NAMALWA (cell line): ENCODE data around the gene WDR20.
"Not testable (repeated sequence)": the region's sequence is repeated elsewhere in the genome, so short reads cannot be mapped to it uniquely, and the experiment has no call there.

Source experiments
- DNase-seq: peaks from one replicate; pipeline ENCODE4 v3.0.0-alpha.2; 2015; ENCODE audit warnings: low spot score

The WDR20 gene

DNA sequence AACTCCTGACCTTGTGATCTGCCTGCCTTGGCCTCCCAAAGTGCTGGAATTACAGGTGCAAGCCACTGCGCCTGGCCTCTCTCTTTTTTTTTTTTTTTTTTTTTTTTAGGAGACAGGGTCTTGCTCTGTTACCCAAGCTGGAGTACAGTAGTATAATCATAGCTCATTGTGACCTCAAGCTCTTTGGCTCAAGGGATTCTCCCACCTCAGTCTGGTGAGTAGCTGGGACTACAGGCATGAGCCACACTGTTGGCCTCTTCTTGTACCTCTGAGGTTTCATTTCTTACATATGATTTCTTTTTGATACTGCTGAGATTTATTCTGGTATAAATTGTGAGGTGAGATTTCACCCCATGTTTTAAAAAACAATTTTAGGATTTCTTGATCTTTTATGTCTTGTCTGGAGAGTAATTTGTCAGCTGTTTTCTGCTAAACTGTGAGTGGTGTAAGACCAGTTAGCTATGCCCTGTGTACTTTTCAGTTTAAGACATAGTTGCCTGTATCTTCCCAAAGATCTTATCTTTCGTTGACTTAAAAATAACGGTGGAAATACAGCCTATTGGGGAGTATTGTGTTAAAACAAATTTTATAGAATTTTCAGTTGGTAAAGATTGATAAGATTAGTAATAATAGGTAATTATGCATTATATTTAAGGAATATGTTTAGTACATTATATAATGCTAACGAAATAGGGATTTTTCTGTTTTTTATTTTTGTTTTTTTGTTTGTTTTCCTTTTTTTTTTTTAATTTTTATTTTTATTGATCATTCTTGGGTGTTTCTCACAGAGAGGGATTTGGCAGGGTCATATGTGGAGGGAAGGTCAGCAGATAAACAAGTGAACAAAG lies 31.7 kb downstream of the WDR20 start:
- no peak for DNase-seq

GRCh38 chr14:102172021-102172272 lies 32.2 kb downstream of the WDR20 start:
- not testable (repeated sequence) for DNase-seq

- not testable (repeated sequence) for DNase-seq
Observed at GRCh38 chr14:102172721-102173120, 33.0 kb downstream of the WDR20 start.

- DNase-seq: no peak
Observed at GRCh38 chr14:102177161-102177560, 37.5 kb downstream of the WDR20 start.

- DNase-seq: no peak
Observed at GRCh38 chr14:102178806-102179205, 39.1 kb downstream of the WDR20 start.

GRCh38 chr14:102180248-102180998 lies 40.7 kb downstream of the WDR20 start:
- peak; percentile 40 for DNase-seq

DNA sequence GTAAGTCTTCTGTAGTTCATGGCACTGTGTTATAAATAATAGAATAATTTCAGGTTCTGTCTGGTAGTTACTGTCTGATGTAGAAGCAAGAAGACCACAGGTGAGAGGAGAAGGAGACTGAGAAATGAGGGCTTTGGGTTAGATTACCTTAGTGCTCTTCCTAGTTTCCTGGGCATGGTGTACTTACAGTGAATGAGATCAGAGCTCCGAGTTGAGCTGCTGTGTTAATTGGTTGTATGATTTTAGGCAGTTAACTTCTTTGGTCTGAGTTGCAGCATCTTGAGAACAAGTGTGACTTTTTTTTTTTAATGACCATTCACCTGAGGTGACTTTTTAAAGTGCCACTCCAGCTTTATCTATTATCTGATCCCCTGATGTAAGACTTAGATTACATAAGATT lies 41.5 kb downstream of the WDR20 start:
- DNase-seq: no peak

DNA sequence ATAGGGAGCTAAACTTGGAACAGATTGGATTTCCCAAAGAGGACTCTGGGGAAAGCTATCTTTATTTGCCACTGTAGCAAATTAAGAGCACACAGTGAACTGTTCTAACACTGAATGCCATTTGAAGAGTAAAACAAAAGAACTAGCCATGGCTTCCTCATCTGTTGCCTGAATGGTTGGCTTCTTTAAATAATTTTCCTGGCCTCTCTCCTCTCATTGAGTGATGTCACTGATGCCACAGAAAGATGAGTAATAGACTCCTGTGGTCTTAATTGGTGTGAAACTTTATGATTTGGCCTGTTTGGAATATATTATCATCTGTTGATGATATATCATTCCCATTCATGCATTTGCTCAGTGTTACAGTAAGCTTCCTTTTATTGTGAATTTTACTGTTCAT lies 42.5 kb downstream of the WDR20 start:
- DNase-seq: no peak

GRCh38 chr14:102182936-102183619 lies 43.4 kb downstream of the WDR20 start:
- DNase-seq: no peak

DNA sequence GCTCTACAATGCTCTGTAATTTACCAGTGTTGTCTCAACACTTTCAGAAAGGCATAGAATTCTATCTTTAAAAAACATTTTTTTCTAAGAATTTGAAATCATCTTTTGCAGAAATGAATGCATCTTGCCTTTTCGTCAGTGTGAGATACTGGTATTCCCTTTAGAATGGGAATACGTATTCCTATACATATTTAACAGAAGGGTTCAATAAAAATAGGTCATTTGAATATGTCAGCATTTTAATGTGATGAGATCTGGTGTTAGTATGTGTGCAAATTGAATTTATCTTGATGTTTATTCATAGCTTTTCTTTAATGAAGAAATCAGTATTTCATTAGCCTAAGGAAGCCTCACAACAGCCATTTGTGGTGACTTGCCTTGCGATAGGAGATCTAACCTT lies 44.2 kb downstream of the WDR20 start:
- DNase-seq: no peak

- no peak for DNase-seq
Observed at GRCh38 chr14:102184316-102185035, 44.8 kb downstream of the WDR20 start.

DNA sequence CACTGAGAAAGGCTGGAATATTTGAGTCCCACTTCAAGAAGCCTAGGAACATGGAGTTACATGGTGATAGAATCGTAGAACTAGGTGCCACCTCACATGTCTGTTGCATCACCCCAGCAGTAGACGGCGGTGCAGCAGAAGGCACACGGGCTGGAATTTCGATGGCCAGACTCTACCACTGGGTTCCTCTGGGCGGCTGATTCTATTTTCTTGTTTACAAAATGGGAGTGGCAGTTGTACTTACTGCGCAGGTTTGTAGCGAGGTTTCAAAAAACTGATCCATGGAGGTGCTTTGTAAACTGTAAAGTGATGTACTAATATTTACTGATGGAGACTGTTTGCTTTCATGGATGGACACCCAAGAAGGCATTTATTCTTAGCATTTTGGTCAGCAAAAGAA lies 45.7 kb downstream of the WDR20 start:
- no peak for DNase-seq

GRCh38 chr14:102187044-102187443 lies 47.3 kb downstream of the WDR20 start:
- no peak for DNase-seq

GRCh38 chr14:102187568-102188001 lies 47.9 kb downstream of the WDR20 start:
- no peak for DNase-seq

DNA sequence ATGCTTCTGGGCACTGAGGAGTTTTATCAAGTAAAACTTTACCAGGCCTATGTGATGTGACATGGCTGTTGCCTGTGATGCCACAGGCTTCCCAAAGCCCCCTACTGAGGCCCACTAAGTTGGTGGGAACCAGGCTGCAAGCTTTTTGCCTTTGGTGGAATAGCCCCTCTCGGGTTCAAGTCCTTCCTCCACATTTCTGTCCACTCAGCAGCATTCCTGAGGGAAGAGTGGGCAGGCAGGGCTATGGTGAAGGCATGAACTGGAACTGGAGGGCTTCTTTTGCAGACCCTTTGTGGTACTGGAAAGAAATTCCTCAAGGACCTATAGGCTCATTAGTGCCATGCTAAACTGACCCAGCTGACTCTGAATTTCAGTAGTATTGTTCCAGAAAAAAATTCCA lies 48.5 kb downstream of the WDR20 start:
- DNase-seq: no peak

DNA sequence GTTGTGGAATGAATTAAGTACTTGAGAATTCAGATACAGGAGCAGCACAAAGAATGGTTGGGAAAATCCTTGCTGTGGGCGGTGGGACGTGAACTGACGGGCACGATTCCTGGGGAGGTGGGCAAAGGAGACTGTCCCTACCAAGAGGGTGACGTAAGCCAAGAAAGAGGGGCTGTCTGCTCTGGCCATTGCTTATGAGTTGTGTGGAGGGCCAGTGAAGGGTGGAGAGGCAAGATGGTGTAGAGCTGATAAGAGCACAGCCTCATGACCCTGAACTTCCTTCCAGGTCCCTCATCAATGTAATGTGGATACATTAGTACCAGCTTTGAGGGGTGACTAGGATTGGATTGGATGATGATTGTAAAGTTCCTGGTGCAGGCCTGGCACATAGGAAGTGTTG lies 50.2 kb downstream of the WDR20 start:
- no peak for DNase-seq

GRCh38 chr14:102192840-102193502 lies 53.3 kb downstream of the WDR20 start:
- no peak for DNase-seq

DNA sequence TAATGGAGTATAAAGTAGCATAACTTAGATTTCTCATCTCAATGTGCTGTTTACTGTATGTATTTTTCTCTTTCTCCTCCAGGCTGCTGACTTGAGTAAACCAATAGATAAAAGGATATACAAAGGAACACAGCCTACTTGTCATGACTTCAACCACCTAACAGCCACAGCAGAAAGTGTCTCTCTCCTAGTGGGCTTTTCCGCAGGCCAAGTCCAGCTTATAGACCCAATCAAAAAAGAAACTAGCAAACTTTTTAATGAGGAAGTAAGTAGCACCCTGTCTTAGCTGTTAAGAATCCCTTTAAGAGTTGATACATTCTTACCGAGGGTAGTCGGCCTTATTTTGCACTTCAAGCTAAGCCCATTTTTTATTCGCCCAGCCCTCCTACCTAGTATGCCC lies 55.2 kb downstream of the WDR20 start:
- no peak for DNase-seq

DNA sequence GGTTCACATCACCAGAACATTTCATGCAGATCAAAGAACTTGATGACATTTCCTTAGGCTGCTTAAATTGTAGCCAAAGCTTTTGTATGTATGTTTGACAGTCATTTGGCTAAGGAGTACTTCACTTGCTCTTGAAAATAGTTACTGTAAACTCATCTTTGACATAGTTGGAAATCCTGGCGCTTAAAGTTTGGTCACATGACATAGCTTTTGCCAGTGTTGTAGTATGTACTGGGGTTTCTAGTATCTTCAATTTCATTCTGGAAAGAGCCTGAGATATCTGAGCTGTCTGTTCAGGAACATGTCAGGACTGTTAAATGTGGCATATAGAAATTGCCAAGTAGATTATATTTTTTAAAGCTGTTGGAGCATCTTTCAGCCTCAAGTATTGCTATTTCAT lies 55.7 kb downstream of the WDR20 start:
- DNase-seq: no peak

DNA sequence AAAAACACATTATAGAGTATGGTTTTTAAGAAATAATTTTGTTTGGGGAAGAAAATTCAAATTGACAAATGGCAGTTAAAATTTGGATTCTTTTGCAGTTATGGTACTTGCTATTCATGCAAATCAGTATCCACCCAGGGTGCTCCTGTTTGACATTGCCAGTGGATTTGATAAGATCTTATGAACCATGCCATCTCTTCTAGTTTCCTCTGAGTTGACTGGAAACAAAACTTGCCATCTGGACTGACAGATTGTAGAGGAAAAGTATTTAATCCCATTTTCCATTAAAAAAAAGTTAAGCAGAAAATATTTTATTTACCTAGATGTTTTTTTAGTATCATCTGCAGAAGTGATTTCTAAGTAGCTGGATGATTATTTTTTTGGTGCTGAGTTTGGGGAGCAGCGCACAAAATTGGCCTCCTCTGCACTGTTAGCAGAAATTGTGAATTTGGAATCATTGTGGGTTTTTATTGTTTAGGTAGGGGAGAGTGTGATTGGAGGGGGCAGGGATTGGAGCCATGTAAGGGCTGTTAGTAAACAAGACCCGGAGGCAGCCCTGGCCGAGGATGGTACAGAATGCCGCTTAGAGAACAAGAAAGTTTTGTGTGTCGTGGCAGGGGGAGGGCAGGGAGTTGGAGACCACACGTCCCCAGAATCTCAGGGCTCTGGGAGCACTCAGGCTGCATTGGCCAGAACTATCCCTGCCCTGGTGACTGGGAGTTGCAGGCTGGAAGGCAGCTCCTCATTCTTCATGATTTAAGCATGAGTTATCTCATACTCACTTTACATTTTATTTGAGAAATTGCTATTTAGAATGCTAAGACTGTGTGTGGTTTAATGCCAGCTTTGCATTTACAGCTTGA lies 56.6 kb downstream of the WDR20 start:
- DNase-seq: no peak

DNA sequence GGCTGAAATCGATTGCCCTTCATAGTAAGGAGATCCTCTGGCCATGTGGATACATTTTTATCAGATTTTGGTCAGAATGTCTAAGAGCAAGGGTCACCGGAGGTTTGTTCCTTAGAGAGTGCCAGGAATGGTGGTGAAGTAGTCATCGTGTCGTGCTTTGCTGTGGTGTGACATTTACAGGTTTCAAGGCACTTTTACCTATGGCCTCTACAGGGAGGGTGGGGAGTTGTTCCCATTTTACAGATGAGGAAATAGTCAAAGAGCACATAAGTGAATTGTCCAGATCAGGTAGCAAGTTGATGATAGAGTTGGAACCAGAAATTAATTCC lies 57.2 kb downstream of the WDR20 start:
- no peak for DNase-seq
